Measurements from ENCODE around the gene NUP107.

NUP107 gene

DNA sequence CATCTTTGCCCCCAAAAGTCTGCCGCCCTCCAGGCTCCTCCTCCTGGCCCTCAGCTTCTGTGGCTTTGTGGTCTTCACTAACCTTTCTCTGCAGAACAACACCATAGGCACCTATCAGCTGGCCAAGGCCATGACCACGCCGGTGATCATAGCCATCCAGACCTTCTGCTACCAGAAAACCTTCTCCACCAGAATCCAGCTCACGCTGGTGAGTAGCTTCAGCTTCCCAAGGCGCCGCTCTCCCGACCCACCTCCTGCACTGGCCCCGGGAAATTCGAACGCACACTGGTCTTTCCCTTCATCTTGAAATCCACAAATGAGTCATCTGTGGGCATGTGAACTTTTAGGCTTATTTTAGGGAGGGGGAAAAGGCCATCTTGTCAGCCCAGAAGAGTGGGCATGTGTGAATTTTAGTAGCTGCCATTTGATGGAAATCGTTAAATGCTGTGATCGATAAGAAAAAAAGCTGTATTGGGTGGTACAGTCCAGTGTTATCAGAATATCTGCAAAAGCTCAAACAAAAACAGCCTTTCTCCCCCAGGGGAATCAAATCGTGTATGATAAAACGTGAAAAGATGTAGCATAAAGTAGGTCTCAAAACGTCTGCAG is 59.9 kb downstream of the NUP107 start:
- peaks cover 77% of the 10 kb centered on the region for H3K36me3 ChIP-seq (ENCODE audit: control insufficient read depth, low read length)

GRCh38 chr12:68749443-68749842 is 62.7 kb downstream of the NUP107 start:
- H3K9me2 ChIP-seq (replicated peaks; ENCODE audit: control insufficient read depth, low read length): no peaks in the 10 kb centered on the region
- H3K4me3 ChIP-seq (ENCODE audit: low read length): peak overlapping the region; percentile 99
- peak overlapping the region; percentile 93 for H3K4me2 ChIP-seq (ENCODE audit: low read length)
- no peaks in the 10 kb centered on the region for H4K20me1 ChIP-seq (ENCODE audit: control insufficient read depth, insufficient read depth, low read depth, low read length)
- no peak overlapping the region for H3K27ac ChIP-seq (ENCODE audit: low read depth, low read length)
- no peaks in the 10 kb centered on the region for H3K9me3 ChIP-seq (ENCODE audit: control insufficient read depth, insufficient read depth, low read length)
- peaks cover 65% of the 10 kb centered on the region for H3K79me2 ChIP-seq (ENCODE audit: control insufficient read depth, low read length)
- H3K27me3 ChIP-seq (ENCODE audit: control insufficient read depth, low read length): no peaks in the 10 kb centered on the region
- peaks cover 10% of the 10 kb centered on the region for H3F3A ChIP-seq (ENCODE audit: control insufficient read depth, insufficient read depth)
- TF ChIP-seq, protein P1, sequence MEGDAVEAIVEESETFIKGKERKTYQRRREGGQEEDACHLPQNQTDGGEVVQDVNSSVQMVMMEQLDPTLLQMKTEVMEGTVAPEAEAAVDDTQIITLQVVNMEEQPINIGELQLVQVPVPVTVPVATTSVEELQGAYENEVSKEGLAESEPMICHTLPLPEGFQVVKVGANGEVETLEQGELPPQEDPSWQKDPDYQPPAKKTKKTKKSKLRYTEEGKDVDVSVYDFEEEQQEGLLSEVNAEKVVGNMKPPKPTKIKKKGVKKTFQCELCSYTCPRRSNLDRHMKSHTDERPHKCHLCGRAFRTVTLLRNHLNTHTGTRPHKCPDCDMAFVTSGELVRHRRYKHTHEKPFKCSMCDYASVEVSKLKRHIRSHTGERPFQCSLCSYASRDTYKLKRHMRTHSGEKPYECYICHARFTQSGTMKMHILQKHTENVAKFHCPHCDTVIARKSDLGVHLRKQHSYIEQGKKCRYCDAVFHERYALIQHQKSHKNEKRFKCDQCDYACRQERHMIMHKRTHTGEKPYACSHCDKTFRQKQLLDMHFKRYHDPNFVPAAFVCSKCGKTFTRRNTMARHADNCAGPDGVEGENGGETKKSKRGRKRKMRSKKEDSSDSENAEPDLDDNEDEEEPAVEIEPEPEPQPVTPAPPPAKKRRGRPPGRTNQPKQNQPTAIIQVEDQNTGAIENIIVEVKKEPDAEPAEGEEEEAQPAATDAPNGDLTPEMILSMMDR (IDR thresholded peaks at IDR 0.05; ENCODE audit: low read depth, low read length, poor library complexity, severe bottlenecking): no peak
- TF ChIP-seq EZH2phosphoT487 (IDR thresholded peaks at IDR 0.05; ENCODE audit: borderline replicate concordance, low read length): no peak
- peaks cover 83% of the 10 kb centered on the region for H3K36me3 ChIP-seq (ENCODE audit: control insufficient read depth, low read length)
- peaks cover 40% of the 10 kb centered on the region for H3K4me1 ChIP-seq (ENCODE audit: control insufficient read depth, low read length)

More for the DNA sequence above, 59.9 kb downstream of the NUP107 start:
- Histone ChIP-seq H3K4me3 (ENCODE audit: low read length) (peak overlapping the region; percentile 99), H3K9me2 (replicated peaks; ENCODE audit: control insufficient read depth, low read length) (no peaks in the 10 kb centered on the region), H3K79me2 (ENCODE audit: control insufficient read depth, low read length) (peaks cover 61% of the 10 kb centered on the region), H3K9me3 (ENCODE audit: control insufficient read depth, insufficient read depth, low read length) (no peaks in the 10 kb centered on the region), H3F3A (ENCODE audit: control insufficient read depth, insufficient read depth) (peaks cover 18% of the 10 kb centered on the region), H3K4me2 (ENCODE audit: low read length) (peak overlapping the region; percentile 93), H3K27ac (ENCODE audit: low read depth, low read length) (peak overlapping the region; percentile 84), H4K20me1 (ENCODE audit: control insufficient read depth, insufficient read depth, low read depth, low read length) (no peaks in the 10 kb centered on the region), H3K4me1 (ENCODE audit: control insufficient read depth, low read length) (peaks cover 57% of the 10 kb centered on the region), H3K27me3 (ENCODE audit: control insufficient read depth, low read length) (no peaks in the 10 kb centered on the region)
- TF ChIP-seq, protein P1 (IDR thresholded peaks at IDR 0.05; ENCODE audit: low read depth, low read length, poor library complexity, severe bottlenecking): peak; percentile 3
- TF ChIP-seq EZH2phosphoT487 (IDR thresholded peaks at IDR 0.05; ENCODE audit: borderline replicate concordance, low read length): no peak

DNA sequence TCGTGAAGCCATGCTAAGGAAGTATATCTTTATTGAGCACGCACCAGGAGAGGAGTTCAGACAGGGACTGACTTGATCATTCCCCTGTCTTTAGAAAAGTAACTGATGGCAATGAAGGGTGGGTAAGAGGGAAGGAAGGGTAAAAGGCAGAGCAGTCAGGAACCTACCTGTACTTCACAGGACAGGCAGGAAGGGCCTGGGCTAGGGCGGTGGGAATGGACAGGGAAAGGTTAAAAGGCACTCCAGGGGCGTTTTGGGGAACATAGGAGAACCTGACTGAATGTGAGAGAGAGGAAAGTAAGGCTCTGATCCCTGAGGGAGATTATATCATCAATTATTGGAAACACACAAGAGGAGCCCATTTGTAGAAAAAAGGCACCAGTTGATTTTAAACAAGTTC is 63.1 kb downstream of the NUP107 start:
- Histone ChIP-seq H3K4me2 (ENCODE audit: low read length) (peak overlapping the region; percentile 93), H3K4me1 (ENCODE audit: control insufficient read depth, low read length) (peaks cover 36% of the 10 kb centered on the region), H3K4me3 (ENCODE audit: low read length) (peak overlapping the region; percentile 99), H3K79me2 (ENCODE audit: control insufficient read depth, low read length) (peaks cover 61% of the 10 kb centered on the region), H4K20me1 (ENCODE audit: control insufficient read depth, insufficient read depth, low read depth, low read length) (no peaks in the 10 kb centered on the region), H3K27ac (ENCODE audit: low read depth, low read length) (no peak overlapping the region), H3K9me2 (replicated peaks; ENCODE audit: control insufficient read depth, low read length) (no peaks in the 10 kb centered on the region), H3K36me3 (ENCODE audit: control insufficient read depth, low read length) (peaks cover 83% of the 10 kb centered on the region), H3F3A (ENCODE audit: control insufficient read depth, insufficient read depth) (peaks cover 8% of the 10 kb centered on the region), H3K9me3 (ENCODE audit: control insufficient read depth, insufficient read depth, low read length) (no peaks in the 10 kb centered on the region), H3K27me3 (ENCODE audit: control insufficient read depth, low read length) (no peaks in the 10 kb centered on the region)
- TF ChIP-seq, protein P1 (IDR thresholded peaks at IDR 0.05; ENCODE audit: low read depth, low read length, poor library complexity, severe bottlenecking): no peak
- no peak for TF ChIP-seq EZH2phosphoT487 (IDR thresholded peaks at IDR 0.05; ENCODE audit: borderline replicate concordance, low read length)

Measured in DOHH2 (cell line).